NCI-H2081 (cell line): ENCODE measurements around the gene IFT88.
A peak's percentile ranks its signal among the peaks of the same experiment; 100 is the strongest.

Source experiments
- DNase-seq, 2 experiments: peaks; one replicate each; lab custom pipeline; 2025; lab: John Stamatoyannopoulos, UW

The IFT88 gene

DNA sequence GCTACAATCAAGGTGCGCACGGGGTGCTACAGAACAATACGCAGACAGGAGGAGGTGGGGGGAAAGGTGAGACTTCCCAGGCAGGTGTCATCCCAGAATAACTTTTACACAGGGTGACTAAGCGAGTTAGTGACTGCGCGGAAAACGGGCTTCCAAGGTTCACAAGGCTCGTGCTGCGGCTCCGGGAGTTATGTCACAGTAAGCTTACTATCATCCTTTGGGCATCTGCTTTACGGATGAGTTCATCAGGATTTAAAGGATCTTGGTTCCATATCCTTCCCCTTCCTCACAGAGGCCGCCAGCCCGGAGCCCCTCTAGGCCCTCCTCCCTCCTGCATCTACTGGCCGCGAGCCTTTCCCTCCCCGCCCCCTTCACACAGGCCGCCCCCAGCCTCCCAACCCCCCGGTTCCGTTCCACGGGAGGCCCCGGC is 474 bp upstream of the IFT88 start:
- DNase-seq, result peak; percentile 60 to 73

- no peak for DNase-seq
Measured at GRCh38 chr13:20567881-20568528, 1.0 kb downstream of the IFT88 start.

DNA sequence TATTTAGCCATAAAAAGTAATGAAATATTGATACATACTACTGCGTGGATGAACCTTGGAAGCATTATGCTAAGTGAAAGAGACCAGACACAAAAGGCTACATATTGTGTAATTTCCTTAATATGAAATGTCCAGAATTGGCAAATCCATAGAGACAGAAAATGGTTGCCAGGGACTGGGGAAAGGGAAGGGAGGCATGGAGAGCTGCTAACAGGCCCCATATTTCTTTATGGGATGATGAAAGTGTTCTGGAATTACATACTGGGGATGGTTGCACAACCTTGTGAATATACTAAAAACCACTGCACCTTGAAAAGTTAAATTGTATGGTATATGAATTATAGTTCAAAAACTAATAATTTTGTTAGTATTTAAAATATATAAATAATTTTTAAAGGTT is 3.6 kb downstream of the IFT88 start:
- DNase-seq, result no peak

- no peak for DNase-seq
Measured at GRCh38 chr13:20571676-20572075, 4.7 kb downstream of the IFT88 start.

DNA sequence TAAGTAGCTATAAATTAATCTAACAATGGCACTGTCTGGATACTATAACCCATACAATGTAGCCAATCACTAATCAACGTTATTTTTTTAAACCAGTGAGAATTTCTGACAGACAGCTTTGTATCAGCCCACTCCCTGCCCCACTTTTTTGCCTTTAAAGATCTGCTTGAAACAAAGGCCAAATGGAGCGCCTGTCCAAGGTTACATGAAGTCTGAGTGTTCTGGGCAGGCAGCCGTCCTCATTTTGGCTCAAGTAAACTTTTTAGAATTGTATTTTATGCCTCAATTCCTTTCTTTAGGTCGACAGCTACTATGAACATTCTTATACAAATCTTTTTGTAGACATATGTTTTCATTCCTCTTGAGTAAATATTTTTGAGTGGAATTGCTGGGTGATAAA is 6.2 kb downstream of the IFT88 start:
- DNase-seq, result no peak

DNA sequence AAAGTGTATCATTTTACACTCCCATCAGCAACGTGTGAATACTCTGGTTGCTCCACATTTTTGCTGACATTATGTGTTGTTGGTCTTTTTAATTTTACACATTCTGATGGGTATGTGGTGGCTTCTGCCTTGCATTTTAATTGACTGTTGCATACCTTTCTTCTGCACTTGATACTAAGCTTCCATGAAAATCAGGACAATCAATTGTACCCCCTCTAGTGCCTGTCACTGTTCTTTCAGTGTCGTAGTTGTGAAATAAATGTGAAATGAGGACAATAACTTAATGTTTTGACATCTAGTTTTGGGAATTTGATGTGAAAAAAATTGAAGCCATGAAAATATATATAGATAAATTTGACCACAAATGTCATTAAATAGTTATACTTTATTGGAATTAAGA is 6.7 kb downstream of the IFT88 start:
- DNase-seq, result no peak

DNA sequence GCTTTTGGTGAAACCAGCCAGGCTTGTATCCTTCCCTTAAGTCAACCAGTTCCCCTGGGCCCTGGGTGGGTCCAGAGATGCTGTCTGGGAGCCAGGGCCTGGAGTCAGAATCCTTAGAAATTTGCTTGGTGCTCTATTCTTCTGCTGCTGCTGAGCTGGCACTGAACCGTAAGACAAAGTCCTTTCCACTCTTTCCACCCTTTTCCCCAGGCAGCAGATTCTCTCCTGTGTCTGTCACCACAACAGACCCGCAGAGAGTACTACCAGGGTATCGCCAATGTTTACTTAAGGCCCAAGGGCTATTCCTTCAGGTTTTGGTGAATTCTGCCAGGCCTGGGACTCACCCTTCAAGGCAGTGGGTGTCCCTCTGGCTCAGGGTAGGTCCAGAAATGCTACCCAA is 12.2 kb downstream of the IFT88 start:
- no peak for DNase-seq

GRCh38 chr13:20580257-20580656 is 13.3 kb downstream of the IFT88 start:
- DNase-seq, result no peak

DNA sequence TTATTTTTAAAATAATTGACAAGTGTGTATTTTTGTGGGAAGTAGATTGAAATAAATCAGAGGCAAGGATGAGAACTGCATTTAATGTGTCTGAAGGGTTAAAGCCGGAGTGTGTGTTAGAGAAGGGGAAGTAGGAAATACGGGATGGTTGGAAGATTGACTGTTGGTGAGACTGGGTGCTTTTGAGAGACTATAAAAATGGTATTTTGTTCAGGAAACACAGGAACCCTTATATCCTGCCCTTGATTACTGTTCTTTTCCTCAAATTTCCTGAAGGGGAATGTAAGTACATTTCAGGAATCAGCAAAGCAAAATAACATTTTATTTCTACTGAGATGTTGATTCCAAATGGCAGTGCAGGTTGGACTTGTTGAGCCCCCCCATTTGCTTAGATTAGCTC is 15.1 kb downstream of the IFT88 start:
- no peak for DNase-seq

DNA sequence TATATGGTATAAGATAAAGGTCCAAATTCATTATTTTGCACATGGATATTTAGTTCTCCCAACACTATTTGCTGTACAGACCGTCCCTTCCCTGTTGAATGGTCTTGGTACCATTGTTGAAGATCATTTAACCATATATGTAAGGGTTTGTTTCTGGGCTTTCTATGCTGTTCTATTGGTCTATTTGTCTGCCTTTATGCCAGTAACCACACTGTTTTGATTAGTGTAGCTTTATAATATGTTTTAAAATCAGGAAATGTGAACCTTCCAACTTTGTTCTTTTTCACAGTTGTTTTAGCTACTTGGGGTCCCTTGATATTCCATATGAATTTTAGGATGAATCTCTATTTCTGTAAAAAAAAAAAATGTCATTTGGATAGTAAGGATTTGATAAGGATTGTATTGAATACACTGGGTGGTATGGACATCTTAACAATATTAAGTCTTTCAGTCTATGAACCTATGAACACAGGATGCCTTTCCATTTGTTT is 16.9 kb downstream of the IFT88 start:
- DNase-seq, result no peak

- DNase-seq, result no peak
Measured at GRCh38 chr13:20585371-20585770, 18.4 kb downstream of the IFT88 start.

GRCh38 chr13:20588529-20589110 is 21.7 kb downstream of the IFT88 start:
- DNase-seq, result no peak

GRCh38 chr13:20590561-20590960 is 23.6 kb downstream of the IFT88 start:
- no peak for DNase-seq

DNA sequence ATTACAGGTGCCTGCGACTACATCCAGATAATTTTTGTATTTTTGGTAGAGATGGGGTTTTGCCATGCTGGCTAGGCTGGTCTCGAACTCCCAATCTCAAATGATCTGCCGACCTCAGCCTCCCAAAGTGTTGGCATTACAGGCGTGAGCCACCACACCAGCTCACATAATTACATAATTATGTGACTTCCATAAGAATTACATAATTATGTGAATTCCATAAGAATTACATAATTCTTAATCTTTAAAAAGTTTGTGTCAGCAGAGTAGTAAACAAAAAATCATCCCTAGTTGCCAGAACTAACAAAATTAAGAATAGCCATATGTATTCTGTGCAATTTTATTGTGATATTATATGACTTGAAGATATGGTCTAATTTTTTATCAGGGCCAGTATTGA is 25.6 kb downstream of the IFT88 start:
- DNase-seq, result no peak

DNA sequence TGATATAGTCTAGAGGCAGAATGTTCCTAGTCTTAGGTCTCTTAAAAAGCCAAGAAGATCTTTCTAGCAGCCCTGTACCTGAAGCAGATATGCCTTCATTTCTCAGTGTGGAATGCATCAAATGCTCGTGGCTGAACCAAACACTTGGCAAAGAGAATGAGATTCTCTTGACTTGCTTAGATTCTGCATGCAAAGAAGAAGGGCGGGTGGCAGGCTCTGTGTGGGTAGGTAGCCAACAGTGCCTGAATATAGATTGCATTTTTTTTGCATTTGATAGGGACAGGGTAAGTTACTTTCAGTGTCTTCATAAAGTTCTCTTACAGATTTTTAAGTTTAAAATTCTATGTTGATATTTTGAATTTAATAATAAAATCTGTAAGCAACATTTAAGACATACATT is 27.3 kb downstream of the IFT88 start:
- DNase-seq, result no peak

- no peak for DNase-seq
Measured at GRCh38 chr13:20607015-20607414, 40.1 kb downstream of the IFT88 start.

DNA sequence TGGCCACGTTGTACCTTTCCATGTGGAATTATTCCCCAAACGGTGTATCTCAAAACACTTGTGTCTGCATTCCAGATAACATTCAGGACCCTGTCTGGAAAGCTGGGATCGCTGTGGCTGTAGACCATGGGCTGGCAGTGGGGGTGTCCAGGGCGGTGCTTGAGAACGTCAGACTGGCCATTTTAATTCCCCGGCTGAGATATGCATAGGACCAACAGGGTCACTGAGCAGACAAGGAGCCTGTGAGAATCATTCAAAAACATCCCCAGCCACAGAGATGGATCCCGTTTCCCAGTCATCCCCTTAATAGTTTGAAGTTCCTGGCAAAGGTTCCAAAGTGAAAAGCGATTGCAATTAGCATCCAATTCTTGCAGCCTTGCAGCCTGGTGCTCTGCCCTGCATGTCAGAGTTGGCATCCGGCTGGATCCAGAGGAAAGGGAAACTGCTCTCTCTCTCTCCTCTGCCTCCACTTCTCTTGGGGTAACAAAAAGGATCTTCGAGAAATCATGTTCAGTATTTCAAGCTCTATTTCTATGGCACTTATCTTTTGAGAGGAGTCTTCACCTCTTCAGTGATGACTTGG is 41.6 kb downstream of the IFT88 start:
- no peak for DNase-seq

GRCh38 chr13:20609145-20609544 is 42.2 kb downstream of the IFT88 start:
- DNase-seq, result no peak

- DNase-seq, result no peak
Measured at GRCh38 chr13:20610006-20610405, 43.0 kb downstream of the IFT88 start.

DNA sequence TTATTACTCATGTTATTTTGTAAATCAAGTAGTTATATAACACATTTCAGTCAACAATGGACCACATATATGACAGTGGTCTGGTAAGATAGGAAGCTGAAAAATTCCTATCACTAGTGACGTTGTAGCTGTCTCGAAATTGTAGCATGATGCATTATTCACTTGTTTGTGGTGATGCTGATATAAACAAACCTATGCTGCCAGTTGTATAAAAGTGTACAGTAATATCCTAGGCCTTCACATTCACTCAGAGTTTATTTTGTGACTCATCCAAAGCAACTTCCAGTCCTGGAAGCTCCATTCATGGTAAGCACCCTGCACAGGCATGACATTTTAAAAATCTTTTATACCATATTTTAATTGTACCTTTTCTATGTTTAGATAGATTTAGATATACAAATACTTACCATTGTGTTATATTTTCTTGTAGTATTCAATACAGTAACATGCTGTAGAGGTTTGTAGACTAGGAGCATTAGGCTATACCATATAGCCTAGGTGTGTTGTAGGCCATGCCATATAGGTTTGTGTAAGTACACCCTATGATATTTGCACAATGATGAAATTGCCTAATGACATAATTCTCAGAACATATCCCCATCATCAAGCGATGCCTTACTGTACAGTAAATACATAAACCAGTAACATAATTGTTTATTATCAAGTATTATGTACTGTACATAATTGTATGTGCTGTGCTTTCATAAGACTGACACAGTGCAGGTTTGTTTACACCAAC is 49.3 kb downstream of the IFT88 start:
- no peak for DNase-seq

GRCh38 chr13:20623000-20623399 is 56.0 kb downstream of the IFT88 start:
- DNase-seq, result no peak

- no peak for DNase-seq
Measured at GRCh38 chr13:20624213-20624612, 57.3 kb downstream of the IFT88 start.

- no peak for DNase-seq
Measured at GRCh38 chr13:20633802-20634201, 66.8 kb downstream of the IFT88 start.
